Common myeloid progenitor, CD34-positive (primary cell): ENCODE data around the gene EIF5AL1.
"Not testable (repeated sequence)": the region's sequence is repeated elsewhere in the genome, so short reads cannot be mapped to it uniquely, and the experiment has no call there.

Experiments used
- CTCF ChIA-PET: fragments of 350-600 bp; sonication (Branson Sonifier 250); formaldehyde crosslinking; loops from one replicate; lab custom pipeline; 2021; ENCODE audit warnings: antibody characterized with exemption; lab: Charles Lee
- POLR2A ChIA-PET: fragments of 350-600 bp; sonication (Branson Sonifier 250); formaldehyde crosslinking; loops from one replicate; lab custom pipeline; 2021; ENCODE audit warnings: antibody characterized with exemption; lab: Charles Lee
- DNase-seq, 3 donors: peaks; one replicate each; pipeline versions ENCODE4 v3.0.0 to v3.0.0-alpha.2; 2013
- H3K27ac ChIP-seq, 2 experiments: 1 replicate in 1 of 2; 2 replicates in 1 of 2; pipeline ENCODE4 v1.7.0; 2013; ENCODE audit warnings: inconsistent platforms in 2 of 2, low read length in 2 of 2, mild to moderate bottlenecking in 2 of 2, low read depth in 1 of 2, moderate library complexity in 1 of 2; ENCODE audit not compliant: severe bottlenecking in 2 of 2, insufficient read depth in 1 of 2, poor library complexity in 1 of 2
- H3K27me3 ChIP-seq, 5 experiments: replicated peaks in 2 of 5; 1 replicate in 3 of 5; 2 replicates in 2 of 5; pipeline versions ENCODE4 v1.6.1 to v1.7.0; 2013; ENCODE audit warnings: low read length in 4 of 5, mild to moderate bottlenecking in 2 of 5, moderate library complexity in 2 of 5, inconsistent platforms in 1 of 5; ENCODE audit not compliant: insufficient read depth in 5 of 5, control insufficient read depth in 4 of 5
- H3K36me3 ChIP-seq, 4 experiments: 1 replicate in 2 of 4; 2 replicates in 2 of 4; pipeline versions ENCODE4 v1.6.1 to v1.7.0; 2013; ENCODE audit warnings: low read length in 3 of 4, control low read depth in 1 of 4, mild to moderate bottlenecking in 1 of 4; ENCODE audit not compliant: control insufficient read depth in 4 of 4, insufficient read depth in 4 of 4
- H3K4me1 ChIP-seq, 4 experiments: 1 replicate in 3 of 4; 2 replicates in 1 of 4; pipeline versions ENCODE4 v1.6.1 to v1.7.1; 2013; ENCODE audit warnings: low read length in 3 of 4, mild to moderate bottlenecking in 3 of 4, control low read depth in 1 of 4, inconsistent platforms in 1 of 4, moderate library complexity in 1 of 4; ENCODE audit not compliant: control insufficient read depth in 4 of 4, insufficient read depth in 4 of 4; ENCODE audit errors: control extremely low read depth in 1 of 4
- H3K4me3 ChIP-seq, 7 experiments: 1 replicate in 4 of 7; 2 replicates in 3 of 7; pipeline versions ENCODE4 v1.5.1 to v1.7.0; 2013; ENCODE audit warnings: mild to moderate bottlenecking in 7 of 7, low read length in 6 of 7, moderate library complexity in 6 of 7, inconsistent platforms in 2 of 7, low read depth in 2 of 7, control low read depth in 1 of 7; ENCODE audit not compliant: insufficient read depth in 4 of 7, control insufficient read depth in 1 of 7; ENCODE audit errors: extremely low read depth in 1 of 7
- H3K9me3 ChIP-seq, 5 experiments: 1 replicate in 4 of 5; 2 replicates in 1 of 5; pipeline versions ENCODE4 v1.6.1 to v1.7.1; 2013; ENCODE audit warnings: low read length in 4 of 5, mild to moderate bottlenecking in 2 of 5, inconsistent platforms in 1 of 5, low read depth in 1 of 5, moderate library complexity in 1 of 5; ENCODE audit not compliant: control insufficient read depth in 4 of 5, insufficient read depth in 2 of 5; ENCODE audit errors: control extremely low read depth in 1 of 5
- WGBS: methylation state at CpG from one replicate; pipeline ENCODE4 v1.1.5; 2013; ENCODE audit not compliant: insufficient coverage; 5-methylcytosine and 5-hydroxymethylcytosine counted together

EIF5AL1 gene

DNA sequence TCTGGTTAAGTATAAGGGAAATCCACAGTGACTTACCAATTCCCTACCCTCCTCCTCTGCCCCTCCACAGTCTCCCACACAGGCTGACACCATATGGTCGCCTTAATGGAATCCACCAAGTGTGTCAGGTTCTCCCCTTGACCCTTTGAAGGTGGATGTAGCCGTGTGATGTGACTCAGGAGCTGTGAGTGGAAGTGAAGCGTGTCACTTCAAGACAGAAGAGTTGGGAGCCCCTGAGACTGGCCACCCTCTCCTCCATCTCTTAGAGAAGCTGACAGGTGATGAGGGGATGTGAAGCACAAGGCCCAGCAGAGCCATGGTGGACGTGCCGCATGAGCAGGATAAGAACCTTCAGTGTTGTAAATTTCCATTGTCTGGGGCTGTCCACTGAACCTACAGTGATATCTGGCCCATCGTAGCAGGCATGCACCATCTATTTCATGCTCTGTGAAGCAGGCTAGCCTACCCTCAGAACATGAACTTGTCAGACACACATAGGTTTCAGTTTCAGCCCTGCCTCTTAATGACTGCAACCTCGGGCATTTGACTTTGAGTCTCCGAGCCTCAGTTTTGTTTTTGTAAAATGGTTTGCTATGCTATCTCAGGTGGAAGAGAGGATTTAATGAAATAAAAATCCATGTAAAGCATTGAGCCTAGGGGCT lies 12.8 kb downstream of the EIF5AL1 start:
- H3K9me3 ChIP-seq, H3K4me1 ChIP-seq, H3K36me3 ChIP-seq, H3K4me3 ChIP-seq, POLR2A ChIA-PET, DNase-seq, CTCF ChIA-PET, H3K27ac ChIP-seq, H3K27me3 ChIP-seq: not testable (repeated sequence)
- 88% methylated on average over 3 of the region's 8 CpGs for WGBS

DNA sequence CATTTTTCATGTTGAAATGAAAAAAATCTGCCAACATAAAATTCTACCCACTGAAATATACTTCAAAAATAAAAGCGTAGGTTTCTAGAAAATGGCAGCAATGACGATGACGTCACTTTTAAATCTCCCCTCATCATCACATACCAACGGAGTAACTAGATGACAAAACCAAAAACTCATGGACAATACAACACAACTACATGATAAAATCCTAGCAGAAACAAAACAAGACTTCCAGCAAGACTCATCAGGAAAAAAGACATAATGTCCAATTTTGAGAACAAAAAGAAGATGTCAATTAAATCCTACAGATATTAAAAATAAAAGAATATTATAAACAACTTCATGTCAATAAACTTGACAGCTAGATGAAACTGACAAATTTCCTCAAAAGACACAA lies 15.9 kb downstream of the EIF5AL1 start:
- WGBS, result no CpG with 5 or more reads among the region's 4 CpGs
- DNase-seq, POLR2A ChIA-PET, H3K4me3 ChIP-seq, H3K4me1 ChIP-seq, CTCF ChIA-PET, H3K27ac ChIP-seq, H3K9me3 ChIP-seq, H3K27me3 ChIP-seq, H3K36me3 ChIP-seq: not testable (repeated sequence)

DNA sequence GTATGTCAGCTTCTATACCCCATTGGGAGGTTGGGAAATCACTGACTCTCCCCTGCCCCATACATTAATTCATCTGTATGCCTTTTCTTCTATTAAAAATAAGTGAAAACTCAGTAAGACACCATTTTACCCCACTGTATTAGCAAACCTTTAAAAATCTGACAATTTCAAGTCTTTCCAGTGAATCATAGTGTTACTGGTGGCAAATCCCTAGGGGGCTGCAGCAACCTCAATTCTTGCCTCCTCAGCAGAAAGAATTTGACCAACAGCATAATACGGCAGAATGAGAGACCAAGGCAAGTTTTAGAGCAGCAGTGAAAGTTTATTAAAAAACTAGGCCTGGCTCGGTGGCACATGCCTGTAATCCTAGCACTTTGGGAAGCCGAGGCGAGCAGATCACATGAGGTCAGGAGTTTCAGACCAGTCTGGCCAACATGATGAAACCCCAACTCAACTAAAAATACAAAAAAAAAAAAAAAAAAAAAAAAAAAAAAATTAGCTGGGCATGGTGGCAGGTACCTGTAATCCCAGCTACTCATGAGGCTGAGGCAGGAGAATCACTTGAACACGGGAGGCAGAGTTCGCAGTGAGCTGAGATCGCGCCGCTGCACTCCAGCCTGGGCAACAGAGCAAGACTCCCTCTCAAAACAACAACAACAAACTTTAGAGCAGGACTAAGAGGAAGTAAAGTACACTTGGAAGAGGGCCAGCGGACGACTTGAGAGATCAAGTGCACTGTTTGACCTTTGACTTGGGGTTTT lies 21.0 kb downstream of the EIF5AL1 start:
- H3K27ac ChIP-seq, H3K4me3 ChIP-seq, H3K9me3 ChIP-seq, H3K4me1 ChIP-seq, CTCF ChIA-PET, H3K36me3 ChIP-seq, H3K27me3 ChIP-seq: not testable (repeated sequence)
- WGBS, result 80% methylated on average over 1 of the region's 11 CpGs
- peak in 1 of 3 donors; percentile 11 for DNase-seq
- POLR2A ChIA-PET, result interaction anchor here (0.6 kb wide), 1 partner anchor 514 kb away, joined by 5 read pairs; no protein-coding TSS in a partner anchor

DNA sequence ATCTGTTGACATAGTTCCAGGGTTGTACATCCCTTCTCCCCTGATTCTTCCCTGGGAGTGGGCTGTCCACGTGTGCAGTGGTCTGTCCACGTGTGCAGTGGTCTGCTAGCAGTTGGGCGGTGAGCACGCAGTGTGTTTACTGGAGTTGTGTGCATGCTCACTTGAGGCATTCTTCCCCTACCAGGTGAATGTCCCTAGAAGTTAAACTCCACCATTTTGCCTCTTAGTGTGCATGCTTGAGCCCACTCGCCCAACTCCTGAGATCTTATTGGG lies 21.5 kb downstream of the EIF5AL1 start:
- POLR2A ChIA-PET, result interaction anchor here (0.6 kb wide), 1 partner anchor 514 kb away, joined by 5 read pairs; no protein-coding TSS in a partner anchor
- H3K27me3 ChIP-seq, CTCF ChIA-PET, DNase-seq, H3K4me1 ChIP-seq, H3K27ac ChIP-seq, H3K36me3 ChIP-seq, H3K9me3 ChIP-seq, H3K4me3 ChIP-seq: not testable (repeated sequence)
- 100% methylated on average over 1 of the region's 5 CpGs for WGBS

DNA sequence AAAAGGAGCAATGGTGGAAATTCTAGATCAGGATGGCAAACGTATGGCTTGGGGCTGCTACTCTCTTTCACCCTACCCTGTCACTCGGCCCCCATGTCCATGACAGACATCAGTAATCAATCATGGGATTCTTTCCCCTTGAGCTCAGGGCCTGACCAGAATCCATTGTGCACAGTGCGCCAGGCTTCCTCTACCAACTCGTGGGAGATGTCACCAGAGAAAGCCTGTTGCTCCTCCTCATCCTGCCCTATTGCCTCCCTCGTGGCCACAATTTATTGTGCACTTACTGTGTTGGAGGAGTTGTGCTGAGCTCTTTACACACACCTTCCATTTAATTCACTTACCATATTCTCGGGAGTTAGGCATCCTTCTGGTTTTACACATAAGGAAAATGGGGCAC lies 26.0 kb downstream of the EIF5AL1 start:
- H3K9me3 ChIP-seq, H3K27me3 ChIP-seq, POLR2A ChIA-PET, H3K27ac ChIP-seq, H3K4me1 ChIP-seq, H3K4me3 ChIP-seq, H3K36me3 ChIP-seq, DNase-seq: not testable (repeated sequence)
- CTCF ChIA-PET, result interaction anchor here (1.1 kb wide), 1 partner anchor 11 kb away, joined by 4 read pairs; no protein-coding TSS in a partner anchor
- WGBS, result 96% methylated on average over 4 of the region's 6 CpGs

DNA sequence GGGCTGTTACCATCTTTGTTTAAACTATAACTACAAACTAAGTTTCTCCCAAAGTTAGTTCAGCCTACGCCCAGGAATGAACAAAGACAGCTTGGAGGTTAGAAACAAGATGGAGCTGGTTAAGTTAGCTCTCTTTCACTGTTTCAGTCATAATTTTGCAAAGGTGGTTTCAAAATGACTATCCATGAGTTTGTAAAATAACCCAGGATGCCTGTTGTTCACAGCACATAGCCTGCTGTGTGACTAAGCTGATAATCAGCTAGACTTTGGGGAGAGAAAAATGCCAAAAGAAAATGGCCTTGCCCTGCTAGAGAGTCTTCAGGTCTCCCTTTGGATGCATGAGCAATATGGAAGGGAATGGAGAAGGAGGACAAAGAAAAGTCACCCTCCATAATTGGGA lies 28.6 kb downstream of the EIF5AL1 start:
- H3K9me3 ChIP-seq, H3K36me3 ChIP-seq, H3K4me1 ChIP-seq, DNase-seq, H3K4me3 ChIP-seq, POLR2A ChIA-PET, H3K27ac ChIP-seq, H3K27me3 ChIP-seq: not testable (repeated sequence)
- no CpG with 5 or more reads among the region's 1 CpG for WGBS
- CTCF ChIA-PET, result interaction anchor here (0.9 kb wide), 1 partner anchor 20 kb away, joined by 3 read pairs; the partner anchor contains the start of gene SFTPA2

DNA sequence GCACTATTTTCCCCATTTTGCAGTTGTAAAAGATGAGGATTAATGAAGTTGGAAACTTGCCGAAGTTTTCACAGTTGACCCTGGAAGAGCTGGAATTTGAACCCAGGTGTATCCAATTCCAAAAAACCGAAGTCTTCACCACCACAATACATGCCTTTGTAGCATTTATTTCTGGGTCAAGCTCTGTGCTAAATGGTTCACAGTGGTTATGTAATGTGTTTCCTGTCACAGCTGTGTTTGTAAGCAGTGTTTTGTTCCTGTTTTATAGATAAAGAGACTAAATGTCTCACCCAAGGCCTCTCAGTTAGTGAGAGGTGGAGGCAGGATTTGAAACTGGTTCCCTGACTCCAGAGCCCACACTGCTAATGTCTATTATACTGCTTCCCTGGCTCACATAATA lies 30.3 kb downstream of the EIF5AL1 start:
- peak in 2 of 3 donors; percentile 25 to 42 for DNase-seq
- Histone ChIP-seq H3K9me3 (peaks cover 0 to 5% (median 0%) of the 10 kb centered on the region in 5 experiments), H3K27ac (no peak overlapping the region)

More for the DNA sequence above, 30.3 kb downstream of the EIF5AL1 start:
- Histone ChIP-seq H3K27me3 (no peaks in the 10 kb centered on the region), H3K4me3 (no peak overlapping the region), H3K4me1 (peaks cover 0 to 8% (median 4%) of the 10 kb centered on the region in 4 experiments), H3K36me3 (no peaks in the 10 kb centered on the region)
- CTCF ChIA-PET, result interaction anchor here (0.6 kb wide), 1 partner anchor 71 kb away, joined by 3 read pairs; no protein-coding TSS in a partner anchor
- no CpG with 5 or more reads among the region's 2 CpGs for WGBS
- POLR2A ChIA-PET, result no interaction called here
